Cerebellar nuclear complex (tissue), 1 donor: ENCODE data around the gene SLC27A1.

ENCODE experiments used
- DNase-seq, 2 experiments: peaks; one replicate each; lab custom pipeline; 2025; lab: John Stamatoyannopoulos, UW

The SLC27A1 gene

DNA sequence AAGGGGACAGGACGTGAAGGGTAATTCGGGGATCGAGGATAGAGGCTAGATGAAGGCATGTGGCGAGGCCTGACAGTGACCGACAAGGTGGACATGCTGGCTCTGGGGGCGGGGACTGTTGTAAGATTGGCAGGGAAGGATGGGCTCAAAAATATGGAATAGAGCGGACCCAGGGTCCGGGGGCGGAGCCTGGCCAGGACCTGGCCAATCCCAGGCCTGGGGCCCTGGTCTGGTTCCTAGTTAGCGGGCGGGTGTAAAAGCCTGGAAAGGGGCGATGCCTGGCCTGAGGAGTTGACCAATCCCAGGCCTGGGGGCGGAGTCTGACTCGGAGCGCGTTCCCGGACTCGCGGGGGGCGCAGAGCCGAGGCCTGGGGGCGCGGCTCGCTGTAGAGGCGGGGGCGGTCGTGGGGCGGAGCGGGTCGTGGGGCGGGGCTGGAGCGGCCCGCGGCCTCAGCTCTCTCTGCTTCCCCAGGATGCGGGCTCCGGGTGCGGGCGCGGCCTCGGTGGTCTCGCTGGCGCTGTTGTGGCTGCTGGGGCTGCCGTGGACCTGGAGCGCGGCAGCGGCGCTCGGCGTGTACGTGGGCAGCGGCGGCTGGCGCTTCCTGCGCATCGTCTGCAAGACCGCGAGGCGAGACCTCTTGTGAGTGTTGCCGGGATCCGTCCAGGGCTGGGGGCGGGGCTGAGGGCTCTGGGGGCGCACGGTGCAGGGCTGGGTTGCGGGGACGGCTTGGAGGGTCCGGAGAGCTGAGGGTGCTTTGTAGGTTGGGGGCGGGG lies at the start of gene SLC27A1:
Gene SLC27A1, plus strand, starts transcription at position 457 of the 774 bp plus-strand sequence. Its CDS starts 17 bp downstream, at position 474.
- DNase-seq: peak; percentile 94 to 98

DNA sequence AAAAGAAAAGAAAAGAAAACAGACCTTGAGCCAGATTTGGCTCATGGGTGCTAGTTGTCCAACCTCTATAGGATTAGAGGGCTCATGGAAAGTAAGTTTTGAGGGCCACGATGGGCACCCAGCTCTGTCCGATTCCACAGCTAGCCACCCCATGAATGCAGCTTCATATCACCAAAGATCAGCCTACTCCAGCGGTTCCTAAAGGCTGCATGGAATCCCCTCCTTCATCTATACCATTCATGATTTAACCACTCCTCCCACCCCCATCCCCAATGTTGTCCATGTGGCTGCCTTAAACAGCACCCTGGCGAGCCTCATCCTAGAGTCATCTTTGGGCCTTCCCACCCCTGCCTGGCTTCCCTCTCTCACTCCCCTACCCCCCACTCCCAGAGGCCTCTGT lies 48.4 kb upstream of the SLC27A1 start:
- no peak for DNase-seq

DNA sequence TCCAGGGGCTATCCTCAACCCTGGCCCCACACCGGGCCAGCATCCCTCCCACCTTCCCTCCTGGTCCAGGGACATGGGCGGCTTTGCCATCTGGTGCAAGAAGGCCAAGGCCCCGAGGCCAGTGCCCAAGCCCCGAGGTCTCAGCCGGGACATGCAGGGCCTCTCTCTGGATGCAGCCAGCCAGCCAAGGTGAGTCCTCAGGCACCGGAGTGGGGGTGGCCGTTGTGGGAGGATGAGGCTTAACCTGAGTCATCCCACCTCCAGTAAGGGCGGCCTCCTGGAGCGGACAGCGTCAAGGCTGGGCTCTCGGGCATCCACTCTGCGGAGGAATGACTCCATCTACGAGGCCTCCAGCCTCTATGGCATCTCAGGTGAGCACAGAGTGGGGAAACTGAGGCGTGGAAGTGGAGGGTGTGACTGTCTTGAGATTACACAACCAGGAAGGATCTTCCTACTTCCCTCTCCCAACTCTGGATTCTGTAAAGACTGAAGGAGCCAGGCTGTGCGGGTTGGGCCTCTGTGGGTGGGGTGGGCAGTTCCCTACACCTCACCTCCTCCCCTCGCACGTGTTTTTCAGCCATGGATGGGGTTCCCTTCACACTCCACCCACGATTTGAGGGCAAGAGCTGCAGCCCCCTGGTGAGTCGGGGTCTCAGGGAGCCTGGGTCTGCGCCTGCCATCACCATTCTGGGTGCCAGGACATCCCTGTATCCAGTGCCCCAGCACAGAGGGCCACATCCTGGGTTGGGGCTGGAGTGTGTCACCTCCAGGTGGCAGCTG lies 46.7 kb upstream of the SLC27A1 start:
- no peak for DNase-seq

DNA sequence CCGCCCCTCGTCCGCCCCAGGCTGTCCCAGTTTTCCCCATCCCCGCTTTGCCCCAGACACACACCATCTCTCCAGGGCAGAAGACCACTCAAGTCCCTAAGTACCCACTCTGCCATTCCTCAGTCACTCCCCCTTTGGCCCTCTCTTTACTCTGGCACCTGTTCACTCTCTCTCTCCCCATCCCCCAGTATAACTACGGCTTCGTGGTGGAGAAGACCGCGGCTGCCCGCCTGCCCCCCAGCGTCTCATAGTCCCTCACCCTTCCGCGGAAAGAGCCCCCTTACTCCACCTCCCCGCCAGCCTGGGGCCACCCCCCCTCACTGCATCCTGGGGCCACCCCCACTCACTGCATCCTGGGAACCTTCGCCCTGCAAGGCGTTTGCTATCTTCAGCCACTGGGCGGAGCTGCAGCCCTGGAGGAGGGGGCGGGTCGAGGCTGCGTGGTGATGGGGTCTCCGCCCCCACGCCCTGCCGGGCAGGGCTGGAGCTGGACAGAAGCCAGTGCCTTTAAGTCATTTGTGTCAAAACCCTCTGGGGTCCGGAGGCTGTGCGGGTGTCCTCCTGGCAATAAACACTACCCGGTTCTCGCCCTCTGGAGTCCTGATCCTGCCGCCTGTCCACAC lies 45.5 kb upstream of the SLC27A1 start:
- DNase-seq: no peak

DNA sequence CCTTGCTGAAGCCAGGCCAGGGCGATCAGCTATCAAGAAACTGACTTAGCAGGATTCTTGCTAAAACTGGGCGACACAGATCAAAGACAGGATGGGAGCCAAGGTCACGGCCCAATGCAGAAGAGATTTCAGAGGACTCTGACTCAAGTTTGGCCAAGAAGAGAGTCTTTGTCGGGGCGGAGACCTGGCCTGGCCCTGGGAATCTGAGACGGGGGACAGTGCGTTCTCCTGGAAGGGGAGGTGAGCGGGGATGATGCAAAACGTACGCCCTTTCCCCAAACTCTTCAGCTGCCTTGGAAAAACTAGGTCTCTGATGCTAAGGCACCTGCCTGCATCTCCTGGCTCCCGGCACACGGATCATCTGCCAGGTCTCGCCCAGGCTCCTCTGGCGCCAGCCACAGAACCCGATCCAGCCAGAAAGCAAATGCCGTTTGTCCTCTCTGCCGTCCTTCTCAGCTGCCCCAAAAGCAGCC lies 40.6 kb upstream of the SLC27A1 start:
- no peak for DNase-seq

DNA sequence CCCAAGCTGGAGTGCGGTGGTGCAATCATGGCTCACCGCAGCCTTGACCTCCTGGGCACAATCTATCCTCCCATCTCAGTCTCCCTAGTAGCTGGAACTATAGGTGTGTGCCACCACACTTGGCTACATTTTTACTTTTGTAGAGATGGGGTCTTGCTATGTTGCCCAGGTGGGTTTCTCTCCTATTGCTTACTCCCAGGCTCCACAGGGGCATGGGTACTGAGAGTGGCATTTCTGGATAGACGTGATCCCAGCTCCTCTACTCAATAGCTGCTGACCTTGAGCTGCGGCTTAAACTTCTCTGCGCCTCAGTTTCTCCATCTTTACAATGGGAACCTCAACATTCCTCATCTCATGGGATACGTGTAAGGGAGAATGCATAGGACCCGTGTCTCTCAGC lies 38.9 kb upstream of the SLC27A1 start:
- DNase-seq: no peak

DNA sequence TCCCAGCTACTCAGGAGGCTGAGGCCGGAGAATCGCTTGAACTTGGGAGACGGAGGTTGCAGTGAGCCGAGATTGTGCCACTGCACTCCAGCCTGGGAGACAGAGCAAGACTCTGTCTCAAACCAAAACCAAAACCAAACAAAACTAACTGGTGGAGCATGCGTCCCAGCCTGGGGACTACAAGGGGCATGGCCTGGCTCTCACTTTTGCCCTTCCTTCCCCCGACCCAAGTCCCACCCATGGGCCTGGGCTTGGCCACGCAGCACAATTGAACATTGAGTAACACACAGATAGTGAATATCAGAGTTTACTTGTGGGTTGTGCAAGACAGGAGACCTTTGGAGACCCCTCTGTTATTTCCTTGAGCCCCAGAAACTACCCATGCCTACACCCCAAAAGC lies 35.1 kb upstream of the SLC27A1 start:
- no peak for DNase-seq

DNA sequence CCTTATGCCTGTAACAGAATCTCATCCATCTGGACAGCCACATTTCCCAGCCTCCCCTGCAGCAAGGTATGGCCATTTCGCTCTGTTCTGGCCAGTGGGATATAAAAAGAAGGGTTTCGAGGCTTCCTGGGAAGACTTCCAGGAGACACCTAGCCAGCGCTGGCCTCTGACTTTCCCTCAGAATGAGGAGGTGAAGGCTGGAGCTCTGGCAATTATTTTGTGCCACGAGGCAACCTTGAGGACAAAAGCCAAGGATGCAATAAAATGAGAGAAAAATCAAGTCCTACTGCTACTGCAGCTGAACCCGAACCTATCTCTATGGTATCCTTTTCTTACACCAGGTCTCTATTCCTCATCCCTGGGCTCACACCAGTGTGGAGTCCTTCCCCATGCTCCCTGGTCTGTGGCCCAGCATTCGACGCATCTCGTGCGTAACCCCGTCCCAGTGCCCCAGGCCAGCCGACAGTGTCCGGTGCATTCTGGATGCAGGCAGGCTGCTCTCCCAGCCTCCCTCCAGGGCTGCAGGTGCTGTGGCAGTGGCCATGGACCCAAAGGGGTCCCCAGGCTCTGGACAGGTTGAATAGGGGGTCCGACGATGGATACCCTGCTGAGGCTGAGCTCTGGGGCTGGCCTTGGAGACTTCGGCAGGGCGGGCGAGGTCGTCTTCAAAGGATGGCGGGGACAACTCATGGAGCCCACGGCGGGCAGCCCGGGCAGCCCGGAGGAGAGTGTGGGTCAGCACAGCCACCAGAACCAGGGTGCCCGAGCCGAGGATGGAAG lies 34.0 kb upstream of the SLC27A1 start:
- no peak for DNase-seq

DNA sequence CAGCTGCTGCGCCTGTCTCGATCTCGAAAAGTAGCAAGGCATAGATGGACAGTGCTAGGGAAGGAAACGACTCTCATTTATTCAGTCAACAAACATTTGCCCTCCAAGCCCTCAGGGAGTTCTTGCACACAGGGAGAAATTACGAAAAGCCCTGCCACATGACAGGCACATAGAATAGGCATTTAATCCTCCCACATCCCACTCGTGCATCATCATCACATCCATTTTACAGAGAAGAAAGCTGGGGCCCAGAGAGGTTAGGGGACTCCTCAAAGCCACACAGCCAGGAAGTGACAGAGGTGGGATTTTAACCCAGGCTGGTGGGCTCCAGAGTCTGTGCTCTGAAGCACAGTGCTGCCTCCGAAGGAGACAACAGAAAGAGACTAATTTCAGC lies 33.5 kb upstream of the SLC27A1 start:
- DNase-seq: no peak

DNA sequence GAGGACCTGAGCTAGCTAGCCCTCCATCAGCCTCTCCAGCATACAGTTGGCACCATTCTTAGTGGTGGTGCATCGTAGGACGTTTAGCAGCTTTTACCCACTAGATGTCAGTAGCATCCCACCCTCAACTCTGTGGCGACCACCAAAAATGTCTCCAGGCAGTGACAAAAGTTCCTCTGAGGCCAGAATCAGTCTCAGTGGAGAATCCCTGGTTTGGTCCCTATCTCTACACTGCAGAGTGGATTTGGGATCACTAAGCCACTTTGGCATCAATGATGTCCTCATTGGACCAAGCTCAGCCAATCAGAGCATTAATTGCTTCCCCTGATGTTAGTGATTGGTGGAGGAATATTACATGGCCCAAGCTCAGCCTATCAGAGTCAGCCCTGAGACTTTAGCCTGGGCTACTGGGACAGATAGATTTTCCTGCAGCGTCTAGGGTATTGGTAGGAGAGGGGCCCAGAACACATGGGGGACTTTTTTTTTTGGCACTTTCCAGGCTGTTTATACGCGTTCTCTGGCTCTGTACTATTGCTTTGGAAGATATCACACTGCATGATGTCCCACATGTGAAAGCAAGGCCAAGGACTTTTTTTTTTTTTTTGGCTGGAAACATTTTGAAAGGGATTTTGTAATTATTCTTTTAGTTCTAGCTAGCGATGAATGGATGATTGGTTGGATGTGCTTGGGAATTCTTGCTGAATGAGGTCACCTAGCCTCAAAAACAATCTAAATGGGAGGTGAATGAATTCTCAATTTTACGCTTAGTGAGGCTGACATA lies 28.9 kb upstream of the SLC27A1 start:
- DNase-seq: no peak

DNA sequence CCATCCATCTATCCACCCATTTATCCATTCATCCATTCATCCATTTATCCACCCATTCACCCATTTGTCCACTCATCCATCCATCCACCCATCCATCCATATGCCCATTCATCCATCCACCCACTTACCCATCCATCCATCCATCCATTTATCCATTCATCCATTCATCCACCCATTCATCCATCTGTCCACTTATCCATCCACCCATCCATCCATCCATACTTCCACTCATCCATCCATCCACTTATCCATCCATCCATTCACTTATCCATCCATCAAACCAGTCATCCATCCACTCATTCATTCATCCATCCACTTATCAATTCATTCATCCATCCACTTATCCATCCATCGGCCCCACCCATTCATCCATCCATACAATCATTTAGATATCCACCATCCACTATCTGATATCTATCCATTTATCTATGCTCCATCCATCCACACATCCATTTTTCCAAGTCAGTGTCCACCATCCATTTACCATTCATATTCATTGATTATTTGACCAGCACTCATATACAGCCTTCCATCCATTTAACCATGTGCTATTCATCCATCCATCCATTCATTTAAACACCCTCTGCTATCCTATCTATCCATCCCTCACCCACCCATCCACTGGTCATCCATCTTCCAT lies 24.7 kb upstream of the SLC27A1 start:
- no peak for DNase-seq

DNA sequence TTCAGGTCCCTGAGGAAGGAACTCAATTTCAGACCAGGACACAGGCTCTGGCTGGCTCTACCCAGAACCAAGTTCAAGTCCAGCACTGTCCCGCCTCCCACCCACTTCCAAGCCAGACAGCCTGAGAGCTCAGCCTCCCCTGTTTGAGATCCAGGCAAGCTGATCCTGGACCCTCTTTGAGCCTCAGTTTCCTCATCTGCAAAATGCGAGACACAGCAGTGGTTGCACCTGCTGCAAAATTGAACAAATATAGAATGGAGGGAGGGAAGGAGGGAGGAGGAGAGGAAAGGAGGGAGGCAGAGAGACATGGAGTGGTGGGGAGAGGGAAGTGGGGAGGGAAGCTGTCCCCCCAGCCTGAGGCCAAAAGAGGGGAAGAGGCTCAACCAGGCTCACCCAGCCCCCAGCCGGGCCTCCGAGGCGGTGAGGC lies 22.6 kb upstream of the SLC27A1 start:
- DNase-seq: no peak

DNA sequence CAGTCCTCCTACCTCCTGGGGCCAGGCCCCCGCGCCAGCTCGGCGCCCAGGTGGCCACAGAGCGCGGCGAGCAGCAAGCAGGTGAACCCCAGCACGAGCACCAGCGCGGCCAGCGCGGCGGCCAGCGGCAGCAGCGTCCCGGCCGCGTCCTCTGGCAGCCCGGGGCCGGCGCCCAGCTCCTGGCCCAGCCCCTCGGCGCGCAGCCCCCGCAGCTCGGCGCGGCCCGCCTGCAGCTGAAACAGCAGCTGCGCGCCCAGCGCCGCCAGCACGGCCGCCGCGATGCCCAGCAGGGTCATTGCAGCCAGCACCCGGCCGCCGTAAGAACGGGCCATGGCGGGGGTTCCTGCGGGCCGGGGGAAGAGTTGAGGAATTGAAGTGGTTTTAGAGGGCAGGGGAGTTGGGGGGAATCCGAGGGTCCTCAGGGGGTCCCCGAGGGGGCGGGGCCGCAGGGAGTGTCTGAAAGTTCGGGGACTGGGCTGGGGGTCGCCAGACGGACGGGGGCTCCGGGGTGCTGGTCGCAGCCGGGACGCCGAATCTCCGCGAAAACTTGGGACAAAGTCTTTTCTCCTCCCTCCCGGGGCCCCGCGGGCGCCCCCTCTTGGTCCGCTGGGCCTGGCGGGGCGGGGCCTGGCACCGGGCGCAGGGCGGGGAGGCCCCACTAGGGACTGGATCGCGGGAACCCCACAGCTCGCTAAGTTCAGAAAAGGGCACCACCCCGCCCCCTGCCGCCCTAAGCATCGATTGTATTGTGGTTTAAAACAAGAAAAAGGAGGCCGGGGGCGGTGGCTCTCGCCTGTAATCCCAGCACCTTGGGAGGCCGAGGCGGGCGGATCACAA lies 22.0 kb upstream of the SLC27A1 start, which contains the start of gene TMEM221:
Gene TMEM221, minus strand, starts transcription at position 538 of the 837 bp plus-strand sequence. Its CDS starts 206 bp downstream, at position 332.
- DNase-seq: no peak

DNA sequence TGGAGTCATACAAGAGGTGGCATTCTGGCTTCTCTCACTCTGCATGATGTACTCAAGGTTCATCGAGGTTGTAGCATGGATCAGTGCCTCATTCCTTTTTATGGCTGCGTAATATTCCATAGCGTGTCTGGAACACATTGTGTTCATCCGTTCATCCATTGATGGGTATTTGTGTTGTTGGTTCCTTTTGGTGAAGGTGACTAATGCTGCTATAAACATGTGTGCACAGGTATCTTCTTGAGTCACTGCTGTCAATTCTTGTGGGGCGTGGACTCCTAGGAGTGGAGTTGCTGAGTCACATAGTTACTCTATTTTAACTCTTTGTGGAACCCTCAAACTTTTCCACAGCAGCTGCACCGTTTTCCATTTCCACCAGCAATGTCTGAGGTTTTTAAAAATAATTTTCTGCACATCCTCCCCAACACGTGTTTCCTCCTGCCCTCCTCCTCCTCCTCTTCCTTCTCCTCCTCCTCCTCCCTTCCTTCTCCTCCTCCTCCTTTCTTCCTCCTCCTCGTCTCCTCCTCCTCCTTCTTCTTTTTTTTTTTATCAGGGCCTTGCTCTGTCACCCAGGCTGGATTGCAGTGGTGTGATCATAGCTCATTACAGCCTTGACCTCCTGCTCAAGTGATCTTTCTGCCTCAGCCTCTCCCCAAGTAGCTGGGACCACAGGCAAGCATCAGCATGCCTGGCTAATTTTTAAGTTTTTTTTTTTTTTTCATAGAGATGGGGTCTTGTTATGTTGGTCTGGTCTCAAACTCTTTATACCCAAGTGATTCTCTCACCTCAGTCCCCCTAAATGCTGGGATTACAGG lies 19.9 kb upstream of the SLC27A1 start:
- DNase-seq: no peak

DNA sequence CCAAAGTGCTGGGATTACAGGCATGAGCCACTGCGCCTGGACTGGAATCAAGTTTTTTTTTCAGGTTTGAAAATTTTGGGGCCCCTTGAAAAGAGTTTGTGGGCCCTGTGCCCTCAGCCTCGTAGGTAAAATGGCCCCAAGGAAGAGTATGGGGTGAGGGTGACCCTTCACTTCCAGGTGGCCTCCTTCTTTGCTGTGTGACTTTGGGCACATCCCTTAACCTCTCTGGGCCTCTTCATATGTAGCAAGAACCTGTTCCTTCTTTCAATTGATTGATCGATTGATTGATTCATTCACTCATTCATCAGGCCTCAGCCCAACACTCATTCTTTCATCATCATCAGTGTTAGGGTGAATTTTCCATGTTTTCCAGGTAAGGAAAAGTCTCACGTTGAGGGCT lies 18.5 kb upstream of the SLC27A1 start:
- no peak for DNase-seq

DNA sequence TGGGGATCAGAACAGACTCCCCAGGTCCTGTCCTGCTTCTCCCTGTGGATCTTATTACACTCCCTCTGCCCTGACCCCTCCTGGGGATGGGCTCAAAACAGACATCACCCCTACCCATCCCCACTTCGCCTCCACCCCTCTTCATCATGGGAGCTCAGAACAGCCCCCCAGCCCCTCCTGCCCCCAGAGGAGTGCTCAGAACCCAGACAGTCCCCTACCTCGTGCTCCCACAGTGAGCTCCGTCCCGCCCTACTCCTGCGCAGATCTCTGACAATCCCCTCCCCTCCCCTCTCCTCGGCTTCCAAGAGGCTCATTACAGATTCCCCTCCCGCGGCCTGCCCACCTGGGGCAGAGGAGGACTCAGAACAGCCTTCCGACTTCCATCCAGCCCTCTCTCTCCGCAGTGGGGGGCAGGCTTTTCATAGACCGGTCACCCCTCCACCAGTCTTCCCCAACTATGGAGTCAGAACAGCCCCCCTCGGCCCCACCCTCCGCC lies 15.7 kb upstream of the SLC27A1 start:
- no peak for DNase-seq

DNA sequence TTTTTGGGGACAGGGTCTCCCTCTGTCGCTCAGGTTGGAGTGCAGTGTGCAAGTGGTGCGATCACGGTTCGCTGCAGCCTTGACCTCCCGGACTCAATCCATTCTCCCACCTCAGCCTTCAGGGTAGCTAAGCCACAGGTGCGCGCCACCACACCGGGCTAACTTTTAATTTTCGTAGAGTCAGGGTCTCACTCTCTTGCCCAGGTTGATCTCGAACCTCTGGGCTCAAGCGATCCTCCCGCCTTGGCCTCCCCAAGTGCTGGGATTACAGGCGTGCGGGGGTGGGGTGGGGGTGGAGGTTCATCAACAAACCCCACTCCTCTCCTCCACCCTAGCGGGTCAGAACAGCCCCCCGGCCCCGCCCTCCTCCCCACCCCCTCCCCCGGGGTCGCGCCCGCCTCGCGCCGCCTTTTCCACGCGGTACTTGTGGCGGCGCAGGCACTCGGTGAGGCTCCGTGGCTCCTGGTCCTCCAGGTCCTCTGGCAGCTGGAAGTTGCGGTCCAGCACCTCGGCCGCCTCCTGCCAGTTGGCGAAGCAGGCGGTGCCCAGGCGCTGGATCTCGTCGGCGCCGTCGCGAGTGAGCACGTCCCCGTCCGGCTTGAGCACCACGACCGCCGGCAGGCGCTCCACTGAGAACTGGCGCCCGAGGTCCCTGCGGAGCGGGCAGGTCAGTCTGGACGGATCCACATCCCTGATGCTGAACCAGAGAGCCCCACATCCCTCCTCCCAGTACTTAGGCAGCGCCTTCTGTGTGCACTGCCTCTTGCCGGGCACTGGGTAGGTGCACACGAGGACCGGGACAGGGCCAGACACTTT lies 14.8 kb upstream of the SLC27A1 start:
- no peak for DNase-seq

DNA sequence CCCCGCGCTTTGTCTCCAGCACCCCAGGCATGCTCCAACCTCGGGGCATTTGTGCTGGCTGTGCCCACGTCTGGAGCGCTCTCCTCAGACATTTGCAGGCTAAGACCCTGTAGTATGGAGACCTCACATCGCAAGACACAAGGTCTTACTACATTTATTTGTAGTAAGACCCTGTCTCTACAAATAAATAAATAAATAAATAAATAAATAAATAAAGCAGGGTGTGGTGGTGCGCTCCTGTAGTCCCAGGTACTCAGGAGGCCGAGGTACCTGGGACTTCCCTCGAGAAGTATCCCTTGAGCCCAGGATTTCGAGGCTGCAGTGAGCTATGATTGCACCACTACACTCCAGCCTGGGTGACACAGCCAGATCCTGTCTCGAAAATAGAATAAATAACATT lies 14.2 kb upstream of the SLC27A1 start:
- DNase-seq: no peak
